ENCODE data around the gene KIF1C. TPM values are rescaled to one million over a fixed set of nuclear protein-coding genes. Genes with fewer than 3 reads are reported as not detected.

KIF1C gene
- total RNA-seq, 4 donors from 2014 or later, result 87.6 to 140 (median 100) TPM

GRCh38 chr17:5003214-5003867 is 5.6 kb downstream of the KIF1C start:
- TF ChIP-seq, protein P1, sequence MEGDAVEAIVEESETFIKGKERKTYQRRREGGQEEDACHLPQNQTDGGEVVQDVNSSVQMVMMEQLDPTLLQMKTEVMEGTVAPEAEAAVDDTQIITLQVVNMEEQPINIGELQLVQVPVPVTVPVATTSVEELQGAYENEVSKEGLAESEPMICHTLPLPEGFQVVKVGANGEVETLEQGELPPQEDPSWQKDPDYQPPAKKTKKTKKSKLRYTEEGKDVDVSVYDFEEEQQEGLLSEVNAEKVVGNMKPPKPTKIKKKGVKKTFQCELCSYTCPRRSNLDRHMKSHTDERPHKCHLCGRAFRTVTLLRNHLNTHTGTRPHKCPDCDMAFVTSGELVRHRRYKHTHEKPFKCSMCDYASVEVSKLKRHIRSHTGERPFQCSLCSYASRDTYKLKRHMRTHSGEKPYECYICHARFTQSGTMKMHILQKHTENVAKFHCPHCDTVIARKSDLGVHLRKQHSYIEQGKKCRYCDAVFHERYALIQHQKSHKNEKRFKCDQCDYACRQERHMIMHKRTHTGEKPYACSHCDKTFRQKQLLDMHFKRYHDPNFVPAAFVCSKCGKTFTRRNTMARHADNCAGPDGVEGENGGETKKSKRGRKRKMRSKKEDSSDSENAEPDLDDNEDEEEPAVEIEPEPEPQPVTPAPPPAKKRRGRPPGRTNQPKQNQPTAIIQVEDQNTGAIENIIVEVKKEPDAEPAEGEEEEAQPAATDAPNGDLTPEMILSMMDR (IDR thresholded peaks at IDR 0.05), result no peak
- TF ChIP-seq POLR2A (IDR thresholded peaks at IDR 0.05), result no peak
- no peak for DNase-seq (ENCODE audit: low spot score in 2 of 2)
- no peak overlapping the region for H3K4me3 ChIP-seq (ENCODE audit: low read depth, poor library complexity, severe bottlenecking)
- intact Hi-C loops (cut with DNase I; ENCODE audit: low total_unique reads), result no loop called here
- 95 to 96% methylated on average over 18 of the region's 18 CpGs for WGBS, 2 donors

GRCh38 chr17:5011928-5012327 is 14.2 kb downstream of the KIF1C start:
- TF ChIP-seq, protein P1 (IDR thresholded peaks at IDR 0.05), result no peak
- TF ChIP-seq POLR2A (IDR thresholded peaks at IDR 0.05), result no peak
- no peak overlapping the region for H3K4me3 ChIP-seq (ENCODE audit: low read depth, poor library complexity, severe bottlenecking)
- WGBS, 2 donors, result 67 to 78% methylated on average over 6 of the region's 6 CpGs
- no peak for DNase-seq (ENCODE audit: low spot score in 2 of 2)
- intact Hi-C loops (cut with DNase I; ENCODE audit: low total_unique reads), result no loop called here

GRCh38 chr17:5014357-5014756 is 16.6 kb downstream of the KIF1C start:
- intact Hi-C loops (cut with DNase I; ENCODE audit: low total_unique reads), result no loop called here
- 82 to 83% methylated on average over 4 of the region's 4 CpGs for WGBS, 2 donors
- TF ChIP-seq POLR2A (IDR thresholded peaks at IDR 0.05), result no peak
- TF ChIP-seq, protein P1 (IDR thresholded peaks at IDR 0.05), result no peak
- no peak for DNase-seq (ENCODE audit: low spot score in 2 of 2)
- no peak overlapping the region for H3K4me3 ChIP-seq (ENCODE audit: low read depth, poor library complexity, severe bottlenecking)

- TF ChIP-seq POLR2A (IDR thresholded peaks at IDR 0.05), result no peak
- TF ChIP-seq, protein P1 (IDR thresholded peaks at IDR 0.05), result no peak
- WGBS, 2 donors, result 40 to 72% methylated on average over 1 of the region's 1 CpG
- DNase-seq (ENCODE audit: low spot score in 2 of 2), result no peak
- no peak overlapping the region for H3K4me3 ChIP-seq (ENCODE audit: low read depth, poor library complexity, severe bottlenecking)
- intact Hi-C loops (cut with DNase I; ENCODE audit: low total_unique reads), result no loop called here
Observed at GRCh38 chr17:5019475-5019956, 21.8 kb downstream of the KIF1C start.

DNA sequence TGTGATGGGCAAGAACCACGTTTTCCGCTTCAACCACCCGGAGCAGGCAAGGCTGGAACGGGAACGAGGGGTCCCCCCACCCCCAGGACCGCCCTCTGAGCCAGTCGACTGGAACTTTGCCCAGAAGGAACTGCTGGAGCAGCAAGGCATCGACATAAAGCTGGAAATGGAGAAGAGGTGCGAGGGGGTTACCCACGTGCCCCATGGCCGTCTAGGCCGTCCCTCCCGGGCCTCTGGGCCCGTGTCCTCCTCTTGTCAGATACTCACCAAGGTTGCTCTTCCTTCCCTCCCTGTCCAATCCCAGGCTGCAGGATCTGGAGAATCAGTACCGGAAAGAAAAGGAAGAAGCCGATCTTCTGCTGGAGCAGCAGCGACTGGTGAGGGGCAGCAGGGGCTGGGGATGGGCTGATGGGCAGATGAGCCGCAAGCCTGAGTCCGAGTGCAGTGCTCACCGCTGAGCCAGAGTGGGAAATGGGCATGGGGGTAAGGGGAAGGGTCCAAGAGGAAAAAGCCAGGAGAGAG is 22.8 kb downstream of the KIF1C start:
- intact Hi-C loops (cut with DNase I; ENCODE audit: low total_unique reads), result no loop called here
- WGBS, 2 donors, result 82 to 86% methylated on average over 20 of the region's 20 CpGs
- TF ChIP-seq, protein P1 (IDR thresholded peaks at IDR 0.05), result no peak
- TF ChIP-seq POLR2A (IDR thresholded peaks at IDR 0.05), result no peak

More for the DNA sequence above, 22.8 kb downstream of the KIF1C start:
- H3K4me3 ChIP-seq (ENCODE audit: low read depth, poor library complexity, severe bottlenecking), result no peak overlapping the region
- DNase-seq (ENCODE audit: low spot score in 2 of 2), result no peak
